HepG2 (cell line): ENCODE data around the gene KRTAP10-4.

Experiments used
- ATF5 ChIP-seq: sonication (generic); formaldehyde crosslinking; IDR thresholded peaks from 2 replicates; pipeline ENCODE4 v1.4.0; 2020; ENCODE audit warnings: mild to moderate bottlenecking, low read depth, missing genetic modification reagents
- BHLHE40 ChIP-seq: IDR thresholded peaks from 2 replicates; pipeline ENCODE4 v1.6.1; 2011; ENCODE audit warnings: low read length, improper control_type of control experiment
- CTCF ChIP-seq: sonication (generic); formaldehyde crosslinking; IDR thresholded peaks from 2 replicates; pipeline ENCODE4 v1.5.0; 2020; ENCODE audit warnings: mild to moderate bottlenecking, missing genetic modification reagents, moderate library complexity
- DRAP1 ChIP-seq: IDR thresholded peaks from 2 replicates; pipeline ENCODE4 v1.6.1; 2016; ENCODE audit warnings: missing genetic modification reagents, missing compliant biosample characterization
- GLMP ChIP-seq: sonication (generic); formaldehyde crosslinking; IDR thresholded peaks from 2 replicates; pipeline ENCODE4 v1.9.0; 2021; ENCODE audit warnings: missing genetic modification reagents, mild to moderate bottlenecking, borderline replicate concordance
- HDAC2 ChIP-seq: sonication (generic); formaldehyde crosslinking; IDR thresholded peaks from 2 replicates; pipeline ENCODE4 v1.4.0; 2020; ENCODE audit warnings: missing genetic modification reagents
- JDP2 ChIP-seq: sonication (generic); formaldehyde crosslinking; IDR thresholded peaks from 2 replicates; pipeline ENCODE4 v1.8.1; 2022; ENCODE audit warnings: missing genetic modification reagents, borderline replicate concordance
- RFX5 ChIP-seq: IDR thresholded peaks from 2 replicates; pipeline ENCODE4 v1.6.1; 2011; ENCODE audit warnings: low read depth, low read length, improper control_type of control experiment
- SIN3B ChIP-seq: fragments of 150-350 bp; IDR thresholded peaks from 2 replicates; pipeline ENCODE4 v1.6.1; 2014; ENCODE audit warnings: low read length
- TCF7L2 ChIP-seq: IDR thresholded peaks from 2 replicates; pipeline ENCODE4 v1.6.1; 2011; ENCODE audit warnings: mild to moderate bottlenecking, low read depth, low read length, moderate library complexity
- XBP1 ChIP-seq: sonication (generic); formaldehyde crosslinking; IDR thresholded peaks from 2 replicates; pipeline ENCODE4 v1.5.0; 2020; ENCODE audit warnings: missing genetic modification reagents
- ZNF251 ChIP-seq: sonication (generic); formaldehyde crosslinking; IDR thresholded peaks from 2 replicates; pipeline ENCODE4 v1.9.0; 2021; ENCODE audit warnings: mild to moderate bottlenecking, missing genetic modification reagents
- ZNF354B ChIP-seq: sonication (generic); formaldehyde crosslinking; IDR thresholded peaks from 2 replicates; pipeline ENCODE4 v1.8.0; 2022; ENCODE audit warnings: mild to moderate bottlenecking, missing genetic modification reagents
- ZNF800 ChIP-seq: sonication (generic); formaldehyde crosslinking; IDR thresholded peaks from 2 replicates; pipeline ENCODE4 v1.4.0; 2020; ENCODE audit warnings: missing genetic modification reagents

- TF ChIP-seq HDAC2 (no peak), ZNF354B (no peak), GLMP (CRISPR knock-in tag) (no peak), XBP1 (CRISPR knock-in tag) (no peak), JDP2 (CRISPR knock-in tag) (no peak), BHLHE40 (no peak), DRAP1 (CRISPR knock-in tag) (no peak), CTCF (CRISPR knock-in tag) (no peak), RFX5 (no peak), ZNF800 (CRISPR knock-in tag) (no peak), ATF5 (CRISPR knock-in tag) (no peak), ZNF251 (CRISPR knock-in tag) (no peak), TCF7L2 (no peak), SIN3B (no peak)
Observed at GRCh38 chr21:44589586-44590305, 16.2 kb downstream of the KRTAP10-4 start.
